Duodenal mucosa (tissue), 2 donors: ENCODE measurements around the gene ITPRIP.

ENCODE experiments used
- H3K27ac ChIP-seq: one replicate; pipeline ENCODE4 v1.7.0; 2013; ENCODE audit warnings: low read depth, low read length
- H3K27me3 ChIP-seq, 2 donors: one replicate each; pipeline ENCODE4 v1.7.0; 2013; ENCODE audit warnings: low read length in 2 of 2, control low read depth in 1 of 2; ENCODE audit not compliant: insufficient read depth in 2 of 2, control insufficient read depth in 1 of 2
- H3K36me3 ChIP-seq, 2 donors: one replicate each; pipeline ENCODE4 v1.7.0; 2013; ENCODE audit warnings: low read length in 2 of 2, control low read depth in 1 of 2; ENCODE audit not compliant: insufficient read depth in 2 of 2, control insufficient read depth in 1 of 2
- H3K4me1 ChIP-seq, 2 donors: one replicate each; pipeline ENCODE4 v1.7.0; 2013; ENCODE audit warnings: low read length in 2 of 2, control low read depth in 1 of 2; ENCODE audit not compliant: insufficient read depth in 2 of 2, control insufficient read depth in 1 of 2
- H3K4me3 ChIP-seq, 2 donors: one replicate each; pipeline ENCODE4 v1.7.0; 2013; ENCODE audit warnings: low read length in 2 of 2, low read depth in 1 of 2
- H3K9ac ChIP-seq, 2 donors: one replicate each; pipeline ENCODE4 v1.7.0; 2013; ENCODE audit warnings: low read length in 2 of 2, low read depth in 1 of 2
- H3K9me3 ChIP-seq, 2 donors: one replicate each; pipeline ENCODE4 v1.7.0; 2013; ENCODE audit warnings: low read length in 2 of 2, control low read depth in 1 of 2; ENCODE audit not compliant: control insufficient read depth in 1 of 2

ITPRIP gene

DNA sequence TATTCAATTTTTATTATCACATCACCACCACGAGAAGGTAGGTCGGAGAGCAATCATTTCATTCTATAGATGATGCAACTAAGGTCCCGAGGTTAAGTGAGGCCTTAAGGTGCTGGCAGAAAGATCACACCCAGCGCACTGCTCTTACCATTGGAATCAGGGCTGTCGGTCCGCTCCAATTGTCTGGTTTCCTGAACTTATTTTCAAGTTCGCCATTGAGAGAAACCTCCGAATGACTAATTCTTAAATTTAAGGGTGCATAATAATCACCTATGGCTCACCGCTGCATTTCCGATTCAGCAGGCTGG, 69.9 kb downstream of the ITPRIP start:
- Histone ChIP-seq H3K27me3 (no peaks in the 10 kb centered on the region), H3K4me1 (peaks cover 11 to 26% of the 10 kb centered on the region in 2 donors), H3K36me3 (peaks cover 22 to 32% of the 10 kb centered on the region in 2 donors), H3K27ac (peak overlapping the region; percentile 79), H3K9me3 (no peaks in the 10 kb centered on the region), H3K9ac (peak overlapping the region; percentile 74 to 92), H3K4me3 (peak overlapping the region; percentile 92 to 98)

DNA sequence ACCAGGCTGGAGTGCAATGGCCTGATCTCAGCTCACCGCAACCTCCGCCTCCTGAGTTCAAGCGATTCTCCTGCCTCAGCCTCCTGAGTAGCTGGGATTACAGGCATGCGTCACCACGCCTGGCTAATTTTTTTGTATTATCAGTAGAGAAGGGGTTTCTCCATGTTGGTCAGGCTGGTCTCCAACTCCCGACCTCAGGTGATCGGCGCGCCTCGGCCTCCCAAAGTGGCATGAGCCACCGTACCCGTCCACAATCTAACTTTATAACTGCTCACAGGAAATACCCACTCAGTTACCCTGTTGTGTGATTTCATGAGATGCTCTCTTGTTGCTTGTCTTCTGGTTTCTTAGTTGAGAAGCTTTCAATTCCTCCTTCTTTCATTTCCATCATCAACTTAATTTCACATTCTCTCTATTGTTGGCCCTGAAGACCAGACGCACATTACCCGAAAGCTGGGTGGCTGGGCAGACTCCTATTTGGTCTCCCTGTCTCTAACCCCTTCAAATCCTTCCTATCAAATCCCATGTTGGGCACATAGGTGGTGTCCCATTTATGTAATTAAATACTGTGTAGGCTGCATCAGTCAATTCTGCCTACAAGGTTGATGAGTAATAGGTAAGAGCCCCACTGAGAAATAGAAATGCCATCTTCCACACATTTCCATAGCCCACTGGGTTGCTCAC, 70.4 kb downstream of the ITPRIP start:
- H3K27ac ChIP-seq, result no peak overlapping the region
- H3K36me3 ChIP-seq, result peaks cover 22 to 34% of the 10 kb centered on the region in 2 donors
- no peaks in the 10 kb centered on the region for H3K9me3 ChIP-seq
- H3K9ac ChIP-seq, result peak overlapping the region in 1 of 2 donors; percentile 92
- H3K4me1 ChIP-seq, result peaks cover 11 to 29% of the 10 kb centered on the region in 2 donors
- H3K4me3 ChIP-seq, result peak overlapping the region; percentile 92 to 98
- H3K27me3 ChIP-seq, result no peaks in the 10 kb centered on the region

DNA sequence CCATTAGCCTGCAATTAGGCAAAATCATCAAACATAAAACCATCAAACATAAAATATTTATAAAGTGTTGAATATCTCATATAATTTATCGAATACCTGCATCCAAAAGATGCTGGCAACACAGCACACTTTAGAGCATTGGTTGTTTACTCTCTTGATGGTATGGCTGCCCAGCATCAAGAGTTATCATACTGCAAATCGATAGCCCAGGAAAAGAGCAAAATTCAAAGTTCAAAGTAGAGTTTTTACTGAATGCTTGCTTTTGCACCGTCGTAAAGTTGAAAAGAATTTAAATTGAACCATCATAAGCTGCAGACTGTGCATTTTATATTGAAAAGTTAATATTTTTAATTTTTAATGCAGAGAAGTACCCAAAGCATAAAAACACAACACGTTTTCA, 73.5 kb downstream of the ITPRIP start:
- Histone ChIP-seq H3K4me3 (no peak overlapping the region), H3K9me3 (no peaks in the 10 kb centered on the region), H3K9ac (no peak overlapping the region), H3K36me3 (peaks cover 37 to 63% of the 10 kb centered on the region in 2 donors), H3K27ac (no peak overlapping the region), H3K27me3 (no peaks in the 10 kb centered on the region), H3K4me1 (peaks cover 11 to 39% of the 10 kb centered on the region in 2 donors)

DNA sequence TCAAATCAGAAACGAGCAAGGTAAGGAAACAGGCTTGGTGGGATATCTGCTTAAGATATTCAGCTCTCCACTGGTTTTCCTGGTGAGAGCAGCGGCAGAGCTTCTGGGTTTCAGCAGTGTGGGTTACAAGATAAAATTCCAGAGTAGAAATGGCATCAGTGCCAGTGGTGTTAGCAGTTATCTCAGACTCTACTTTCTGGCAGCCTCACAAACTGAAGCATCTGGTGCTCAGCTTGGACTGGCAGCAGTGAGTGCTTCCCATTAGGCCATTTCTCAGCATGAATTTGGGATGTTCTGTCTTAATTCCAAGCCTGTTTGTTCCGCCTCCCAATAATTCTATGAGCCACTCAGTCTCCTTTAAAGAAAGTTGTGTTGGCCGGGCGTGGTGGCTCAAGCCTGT, 76.2 kb downstream of the ITPRIP start:
- no peaks in the 10 kb centered on the region for H3K27me3 ChIP-seq
- peaks cover 40 to 73% of the 10 kb centered on the region in 2 donors for H3K36me3 ChIP-seq
- H3K4me1 ChIP-seq, result peaks cover under 1 to 28% of the 10 kb centered on the region in 2 donors
- H3K9me3 ChIP-seq, result no peaks in the 10 kb centered on the region
- H3K4me3 ChIP-seq, result no peak overlapping the region
- no peak overlapping the region for H3K9ac ChIP-seq
- no peak overlapping the region for H3K27ac ChIP-seq

DNA sequence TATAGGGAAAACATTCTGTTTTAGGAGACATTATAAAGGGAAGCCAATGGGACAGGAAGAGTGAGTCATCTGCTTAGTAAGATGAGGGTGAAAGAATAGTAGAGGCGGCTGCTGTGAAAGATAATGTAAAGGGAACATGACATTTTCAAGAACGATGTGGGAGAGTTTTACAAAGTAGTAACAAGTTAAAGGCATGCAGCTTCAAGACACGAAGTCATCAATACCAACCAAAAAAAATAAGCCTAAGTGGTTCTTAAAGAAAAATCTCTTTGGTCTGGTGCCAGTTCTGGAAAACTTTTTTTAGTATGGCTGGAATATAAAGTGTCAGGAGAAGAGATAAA, 77.5 kb downstream of the ITPRIP start:
- peaks cover 30 to 62% of the 10 kb centered on the region in 2 donors for H3K36me3 ChIP-seq
- H3K4me3 ChIP-seq, result no peak overlapping the region
- H3K27ac ChIP-seq, result no peak overlapping the region
- H3K9ac ChIP-seq, result no peak overlapping the region
- no peaks in the 10 kb centered on the region for H3K27me3 ChIP-seq
- peaks cover 13 to 41% of the 10 kb centered on the region in 2 donors for H3K4me1 ChIP-seq
- no peaks in the 10 kb centered on the region for H3K9me3 ChIP-seq

DNA sequence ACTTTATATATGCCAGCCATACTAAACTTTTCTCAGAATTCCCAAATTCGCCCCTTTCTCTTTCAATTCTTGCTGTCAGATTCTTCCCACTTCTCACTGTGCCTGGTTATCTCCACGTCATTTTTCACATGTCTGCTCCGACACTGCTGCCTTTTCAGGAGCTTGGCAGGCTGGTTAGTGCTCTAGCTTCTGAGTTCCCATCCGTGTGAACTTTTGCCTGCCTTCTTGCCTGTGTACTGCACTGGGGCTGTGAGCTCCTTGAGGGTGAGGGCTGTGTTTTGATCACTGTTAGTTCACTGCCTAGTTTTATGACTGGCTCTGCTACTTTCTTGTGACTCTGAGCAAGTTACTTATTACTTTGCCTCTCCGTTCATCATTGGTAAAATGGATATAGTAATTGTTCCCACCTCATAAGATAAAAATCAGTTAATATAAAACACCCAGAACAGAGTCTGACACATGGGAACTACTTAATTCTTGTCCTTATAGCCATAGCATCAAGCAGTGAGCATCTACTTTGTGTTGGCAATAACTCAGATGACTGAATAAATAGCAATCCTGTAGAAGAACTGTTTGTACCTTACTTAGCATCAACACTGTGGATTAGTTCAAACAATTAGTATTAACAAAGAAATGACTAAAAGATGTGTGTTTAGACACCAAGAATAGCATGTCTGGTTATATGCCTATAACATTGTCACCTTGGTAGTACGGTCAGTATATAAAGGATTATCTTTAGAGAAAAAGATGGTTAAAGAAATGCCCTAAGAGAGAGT, 78.1 kb downstream of the ITPRIP start:
- Histone ChIP-seq H3K4me3 (no peak overlapping the region), H3K27me3 (no peaks in the 10 kb centered on the region), H3K9me3 (no peaks in the 10 kb centered on the region), H3K4me1 (peaks cover 17 to 39% of the 10 kb centered on the region in 2 donors), H3K36me3 (peaks cover 27 to 56% of the 10 kb centered on the region in 2 donors), H3K27ac (no peak overlapping the region), H3K9ac (no peak overlapping the region)
